Measurements from ENCODE around the gene COL20A1.

The COL20A1 gene

DNA sequence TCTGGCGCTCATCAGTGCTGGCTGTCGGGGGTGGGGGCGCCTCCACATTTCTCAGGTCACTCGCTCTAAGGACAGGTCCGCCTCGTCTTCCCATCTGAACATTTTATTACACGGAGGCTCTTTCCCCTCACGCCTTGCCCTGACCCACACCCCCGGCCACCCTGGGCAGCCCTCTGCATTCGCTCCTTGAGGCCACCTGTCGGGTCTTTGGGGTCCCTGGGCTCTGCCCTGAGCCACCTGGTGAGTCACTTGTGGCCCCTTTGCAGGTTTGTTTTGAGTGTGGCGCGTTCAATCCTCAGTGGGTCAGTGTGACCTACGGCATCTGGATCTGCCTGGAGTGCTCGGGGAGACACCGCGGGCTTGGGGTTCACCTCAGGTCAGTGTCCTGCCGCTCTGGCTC is 17.2 kb upstream of the COL20A1 start:
- Histone ChIP-seq H4K8ac (ENCODE audit: low read length) (no peak overlapping the region), H3K4ac (ENCODE audit: low read depth in 1 of 2, low read length in 2 of 2) (no peak overlapping the region), H3K36me3 (ENCODE audit: control insufficient read depth in 1 of 2, insufficient read depth in 2 of 2, low read depth in 1 of 2, low read length in 2 of 2) (peaks cover 50 to 64% of the 10 kb centered on the region in 2 experiments), H3K14ac (ENCODE audit: low read length in 2 of 2) (no peak overlapping the region), H3K27ac (ENCODE audit: low read length, poor library complexity, severe bottlenecking) (no peak overlapping the region), H2AFZ (ENCODE audit: low read depth, low read length) (no peak overlapping the region), H3K23ac (ENCODE audit: low read length in 2 of 2) (peak overlapping the region in 1 of 2 experiments; percentile 26), H2BK15ac (ENCODE audit: low read depth, poor library complexity, severe bottlenecking) (no peak overlapping the region), H3K4me1 (ENCODE audit: control insufficient read depth, insufficient read depth, low read depth, low read length) (peaks cover 29% of the 10 kb centered on the region), H3K4me2 (ENCODE audit: low read length, poor library complexity, severe bottlenecking) (no peak overlapping the region), H3K9me3 (ENCODE audit: control insufficient read depth, low read length) (no peaks in the 10 kb centered on the region), H3K79me1 (replicated peaks; ENCODE audit: low read length, poor library complexity, severe bottlenecking) (peaks cover 29% of the 10 kb centered on the region), H3K9ac (ENCODE audit: low read length) (no peak overlapping the region), H2AK5ac (ENCODE audit: low read length, severe bottlenecking) (no peak overlapping the region), H2BK120ac (ENCODE audit: low read depth, low read length) (no peak overlapping the region), H3K4me3 (ENCODE audit: insufficient read depth in 1 of 2, low read depth in 1 of 2, low read length in 2 of 2) (no peak overlapping the region), H2BK5ac (ENCODE audit: low read depth, low read length, poor library complexity, severe bottlenecking) (no peak overlapping the region), H2BK12ac (ENCODE audit: low read length in 2 of 2) (no peak overlapping the region), H3K18ac (ENCODE audit: low read depth in 1 of 2, low read length in 2 of 2) (no peak overlapping the region), H4K91ac (ENCODE audit: low read length) (no peak overlapping the region), H3K27me3 (ENCODE audit: control insufficient read depth in 1 of 2, insufficient read depth in 1 of 2, low read length in 2 of 2) (no peaks in the 10 kb centered on the region)
- DNase-seq: no peak
- WGBS: 96% methylated on average over 18 of the region's 18 CpGs

DNA sequence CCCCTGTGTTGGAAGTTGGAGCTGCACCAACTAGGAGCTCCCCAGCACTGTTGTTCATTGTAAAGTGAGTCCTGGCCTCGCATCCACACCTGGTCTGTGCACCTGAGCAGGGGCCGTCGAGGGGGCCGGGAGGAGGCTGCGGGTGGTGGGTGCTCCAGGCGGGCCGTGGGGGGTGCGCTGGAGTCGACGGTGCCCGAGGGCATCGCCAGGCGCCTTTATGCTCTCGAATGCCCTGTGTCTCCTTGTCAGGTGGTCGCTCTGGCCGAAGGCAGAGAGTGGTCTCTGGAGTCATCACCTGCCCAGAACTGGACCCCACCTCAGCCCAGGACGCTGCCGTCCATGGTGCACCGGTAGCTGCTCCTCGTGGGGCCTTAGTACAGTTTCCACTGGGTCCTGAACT is 16.0 kb upstream of the COL20A1 start:
- Histone ChIP-seq H3K4me1 (ENCODE audit: control insufficient read depth, insufficient read depth, low read depth, low read length) (peaks cover 28% of the 10 kb centered on the region), H3K18ac (ENCODE audit: low read depth in 1 of 2, low read length in 2 of 2) (no peak overlapping the region), H4K91ac (ENCODE audit: low read length) (no peak overlapping the region), H3K9me3 (ENCODE audit: control insufficient read depth, low read length) (no peaks in the 10 kb centered on the region), H2BK12ac (ENCODE audit: low read length in 2 of 2) (no peak overlapping the region), H3K4ac (ENCODE audit: low read depth in 1 of 2, low read length in 2 of 2) (no peak overlapping the region), H4K8ac (ENCODE audit: low read length) (no peak overlapping the region), H2BK120ac (ENCODE audit: low read depth, low read length) (no peak overlapping the region), H3K4me3 (ENCODE audit: insufficient read depth in 1 of 2, low read depth in 1 of 2, low read length in 2 of 2) (no peak overlapping the region), H2AK5ac (ENCODE audit: low read length, severe bottlenecking) (no peak overlapping the region), H3K36me3 (ENCODE audit: control insufficient read depth in 1 of 2, insufficient read depth in 2 of 2, low read depth in 1 of 2, low read length in 2 of 2) (peaks cover 62 to 73% of the 10 kb centered on the region in 2 experiments), H3K23ac (ENCODE audit: low read length in 2 of 2) (no peak overlapping the region), H3K9ac (ENCODE audit: low read length) (no peak overlapping the region), H2BK15ac (ENCODE audit: low read depth, poor library complexity, severe bottlenecking) (no peak overlapping the region), H3K27ac (ENCODE audit: low read length, poor library complexity, severe bottlenecking) (no peak overlapping the region), H2BK5ac (ENCODE audit: low read depth, low read length, poor library complexity, severe bottlenecking) (no peak overlapping the region), H3K14ac (ENCODE audit: low read length in 2 of 2) (no peak overlapping the region), H3K79me1 (replicated peaks; ENCODE audit: low read length, poor library complexity, severe bottlenecking) (peaks cover 33% of the 10 kb centered on the region), H3K4me2 (ENCODE audit: low read length, poor library complexity, severe bottlenecking) (no peak overlapping the region), H2AFZ (ENCODE audit: low read depth, low read length) (no peak overlapping the region), H3K27me3 (ENCODE audit: control insufficient read depth in 1 of 2, insufficient read depth in 1 of 2, low read length in 2 of 2) (no peaks in the 10 kb centered on the region)
- WGBS: 97% methylated on average over 20 of the region's 20 CpGs
- DNase-seq: no peak

DNA sequence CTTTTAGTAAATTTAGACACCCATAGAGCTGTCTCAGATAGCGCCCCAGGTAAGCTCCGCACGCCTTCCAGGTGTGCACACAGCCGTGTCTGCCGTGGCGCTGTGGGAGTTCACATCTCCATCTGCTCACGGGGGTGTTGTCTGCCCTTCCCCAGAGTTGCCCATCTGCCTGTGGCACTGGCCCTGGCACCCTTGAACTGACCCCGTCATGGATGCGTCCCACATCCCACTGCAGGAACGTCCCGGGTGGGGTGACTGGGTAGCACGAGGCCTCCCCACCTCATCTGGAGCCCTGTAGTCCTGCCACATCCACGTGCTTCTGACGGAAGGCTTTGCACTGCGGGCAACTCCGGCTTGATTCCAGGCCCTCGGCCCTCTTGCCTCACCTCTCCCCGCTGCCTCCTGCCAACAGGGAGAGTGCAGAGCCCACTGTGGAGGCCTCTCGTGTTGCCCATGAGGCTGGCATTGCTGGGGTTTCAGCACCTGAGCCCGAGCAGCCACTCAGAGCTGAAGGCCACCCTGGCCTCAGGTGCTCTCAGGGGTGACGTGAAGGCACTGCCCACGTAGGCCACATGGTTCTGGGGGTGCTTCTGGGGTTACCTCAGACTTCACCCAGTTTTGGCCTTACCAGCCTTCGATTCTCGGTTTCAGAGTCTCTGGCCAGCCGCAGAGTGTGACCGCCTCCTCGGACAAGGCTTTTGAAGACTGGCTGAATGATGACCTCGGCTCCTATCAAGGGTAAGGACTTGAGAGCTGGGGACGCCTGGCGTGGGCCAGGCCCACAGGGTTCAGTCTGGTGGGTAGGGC is 15.3 kb upstream of the COL20A1 start:
- H3K27me3 ChIP-seq (ENCODE audit: control insufficient read depth in 1 of 2, insufficient read depth in 1 of 2, low read length in 2 of 2): no peaks in the 10 kb centered on the region
- no peak for DNase-seq
- WGBS: 96% methylated on average over 30 of the region's 30 CpGs
- no peak overlapping the region for H2BK12ac ChIP-seq (ENCODE audit: low read length in 2 of 2)
- peaks cover 67 to 80% of the 10 kb centered on the region in 2 experiments for H3K36me3 ChIP-seq (ENCODE audit: control insufficient read depth in 1 of 2, insufficient read depth in 2 of 2, low read depth in 1 of 2, low read length in 2 of 2)
- no peak overlapping the region for H3K23ac ChIP-seq (ENCODE audit: low read length in 2 of 2)
- no peak overlapping the region for H4K8ac ChIP-seq (ENCODE audit: low read length)
- no peak overlapping the region for H3K9ac ChIP-seq (ENCODE audit: low read length)
- no peak overlapping the region for H2AK5ac ChIP-seq (ENCODE audit: low read length, severe bottlenecking)
- H3K4ac ChIP-seq (ENCODE audit: low read depth in 1 of 2, low read length in 2 of 2): no peak overlapping the region
- no peaks in the 10 kb centered on the region for H3K9me3 ChIP-seq (ENCODE audit: control insufficient read depth, low read length)
- H3K27ac ChIP-seq (ENCODE audit: low read length, poor library complexity, severe bottlenecking): no peak overlapping the region
- no peak overlapping the region for H2BK15ac ChIP-seq (ENCODE audit: low read depth, poor library complexity, severe bottlenecking)
- H3K18ac ChIP-seq (ENCODE audit: low read depth in 1 of 2, low read length in 2 of 2): no peak overlapping the region
- H2AFZ ChIP-seq (ENCODE audit: low read depth, low read length): no peak overlapping the region
- no peak overlapping the region for H4K91ac ChIP-seq (ENCODE audit: low read length)
- peaks cover 27% of the 10 kb centered on the region for H3K4me1 ChIP-seq (ENCODE audit: control insufficient read depth, insufficient read depth, low read depth, low read length)
- peaks cover 32% of the 10 kb centered on the region for H3K79me1 ChIP-seq (replicated peaks; ENCODE audit: low read length, poor library complexity, severe bottlenecking)
- H3K4me2 ChIP-seq (ENCODE audit: low read length, poor library complexity, severe bottlenecking): no peak overlapping the region
- H3K14ac ChIP-seq (ENCODE audit: low read length in 2 of 2): no peak overlapping the region
- H3K4me3 ChIP-seq (ENCODE audit: insufficient read depth in 1 of 2, low read depth in 1 of 2, low read length in 2 of 2): no peak overlapping the region
- no peak overlapping the region for H2BK5ac ChIP-seq (ENCODE audit: low read depth, low read length, poor library complexity, severe bottlenecking)
- H2BK120ac ChIP-seq (ENCODE audit: low read depth, low read length): no peak overlapping the region

DNA sequence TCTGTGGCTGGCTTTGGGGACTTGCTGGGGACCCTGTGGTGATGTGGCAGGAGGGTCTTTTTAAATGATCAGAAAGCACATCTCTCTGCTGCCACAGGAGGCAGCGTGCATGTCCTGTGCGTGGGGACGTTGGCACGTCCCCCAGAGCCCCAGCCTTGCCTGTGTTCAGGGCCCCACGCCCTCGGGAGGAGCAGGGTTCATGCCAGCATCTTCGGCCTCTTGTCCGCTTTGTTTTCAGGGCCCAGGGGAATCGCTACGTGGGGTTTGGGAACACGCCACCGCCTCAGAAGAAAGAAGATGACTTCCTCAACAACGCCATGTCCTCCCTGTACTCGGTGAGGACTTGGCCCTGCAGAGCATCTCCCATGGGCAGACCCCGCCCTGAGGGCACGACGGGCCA is 14.3 kb upstream of the COL20A1 start:
- peaks cover 41% of the 10 kb centered on the region for H3K79me1 ChIP-seq (replicated peaks; ENCODE audit: low read length, poor library complexity, severe bottlenecking)
- H3K27me3 ChIP-seq (ENCODE audit: control insufficient read depth in 1 of 2, insufficient read depth in 1 of 2, low read length in 2 of 2): no peaks in the 10 kb centered on the region
- no peak overlapping the region for H2BK120ac ChIP-seq (ENCODE audit: low read depth, low read length)
- H3K9ac ChIP-seq (ENCODE audit: low read length): no peak overlapping the region
- H3K9me3 ChIP-seq (ENCODE audit: control insufficient read depth, low read length): no peaks in the 10 kb centered on the region
- peaks cover 76 to 90% of the 10 kb centered on the region in 2 experiments for H3K36me3 ChIP-seq (ENCODE audit: control insufficient read depth in 1 of 2, insufficient read depth in 2 of 2, low read depth in 1 of 2, low read length in 2 of 2)
- H3K27ac ChIP-seq (ENCODE audit: low read length, poor library complexity, severe bottlenecking): no peak overlapping the region
- no peak overlapping the region for H2BK12ac ChIP-seq (ENCODE audit: low read length in 2 of 2)
- H3K4me3 ChIP-seq (ENCODE audit: insufficient read depth in 1 of 2, low read depth in 1 of 2, low read length in 2 of 2): no peak overlapping the region
- WGBS: 94% methylated on average over 17 of the region's 17 CpGs
- H3K4me1 ChIP-seq (ENCODE audit: control insufficient read depth, insufficient read depth, low read depth, low read length): peaks cover 31% of the 10 kb centered on the region
- no peak overlapping the region for H3K14ac ChIP-seq (ENCODE audit: low read length in 2 of 2)
- no peak overlapping the region for H4K8ac ChIP-seq (ENCODE audit: low read length)
- no peak overlapping the region for H2AFZ ChIP-seq (ENCODE audit: low read depth, low read length)
- no peak overlapping the region for H3K4me2 ChIP-seq (ENCODE audit: low read length, poor library complexity, severe bottlenecking)
- H2BK15ac ChIP-seq (ENCODE audit: low read depth, poor library complexity, severe bottlenecking): no peak overlapping the region
- H2AK5ac ChIP-seq (ENCODE audit: low read length, severe bottlenecking): no peak overlapping the region
- DNase-seq: no peak
- no peak overlapping the region for H3K23ac ChIP-seq (ENCODE audit: low read length in 2 of 2)
- H4K91ac ChIP-seq (ENCODE audit: low read length): no peak overlapping the region
- H3K18ac ChIP-seq (ENCODE audit: low read depth in 1 of 2, low read length in 2 of 2): no peak overlapping the region
- H3K4ac ChIP-seq (ENCODE audit: low read depth in 1 of 2, low read length in 2 of 2): no peak overlapping the region
- H2BK5ac ChIP-seq (ENCODE audit: low read depth, low read length, poor library complexity, severe bottlenecking): no peak overlapping the region

Measured in mesenchymal stem cell (in vitro differentiated cells and primary cell).